Stimulated activated effector memory CD8-positive, alpha-beta T cell treated with anti-CD3 and anti-CD28 coated beads, Interleukin-12 subunit alpha, Interleukin-12 subunit beta, amount 100 ng/mL, for 72 hours (primary cell): ENCODE results near the gene OSBPL2.

ENCODE experiments used
- ATAC-seq: fragments of 150-1000 bp; cut with Tn5 transposase; 2 replicates; pipeline ENCODE4 v1.10.0; 2021
- DNase-seq, 2 donors: peaks; one replicate each; pipeline ENCODE4 v3.0.0; 2021 to 2022; ENCODE audit warnings: low spot score in 2 of 2
- H3K27ac Mint-ChIP-seq: one replicate; pipeline ENCODE4 v1.8.0; 2022; ENCODE audit warnings: mild to moderate bottlenecking, mixed read lengths
- H3K36me3 Mint-ChIP-seq: one replicate; pipeline ENCODE4 v1.8.0; 2022; ENCODE audit warnings: mild to moderate bottlenecking, mixed read lengths
- H3K4me1 Mint-ChIP-seq: one replicate; pipeline ENCODE4 v1.8.0; 2022; ENCODE audit warnings: mixed read lengths
- H3K4me3 Mint-ChIP-seq: one replicate; pipeline ENCODE4 v1.8.0; 2022; ENCODE audit warnings: mild to moderate bottlenecking, mixed read lengths
- H3K9me3 Mint-ChIP-seq: one replicate; pipeline ENCODE4 v1.8.0; 2022; ENCODE audit warnings: mixed read lengths

The OSBPL2 gene

GRCh38 chr20:62326959-62327725 is 88.8 kb downstream of the OSBPL2 start:
- no peaks in the 10 kb centered on the region for H3K9me3 Mint-ChIP-seq
- H3K36me3 Mint-ChIP-seq = no peaks in the 10 kb centered on the region
- no peak overlapping the region for H3K4me3 Mint-ChIP-seq
- H3K27ac Mint-ChIP-seq = no peak overlapping the region
- DNase-seq (no peak), ATAC-seq (no peak)
- H3K4me1 Mint-ChIP-seq = no peaks in the 10 kb centered on the region

GRCh38 chr20:62327726-62328495 is 89.6 kb downstream of the OSBPL2 start:
- H3K4me3 Mint-ChIP-seq = no peak overlapping the region
- DNase-seq (no peak), ATAC-seq (no peak)
- no peaks in the 10 kb centered on the region for H3K36me3 Mint-ChIP-seq
- no peak overlapping the region for H3K27ac Mint-ChIP-seq
- H3K4me1 Mint-ChIP-seq = no peaks in the 10 kb centered on the region
- no peaks in the 10 kb centered on the region for H3K9me3 Mint-ChIP-seq

- Mint-ChIP-seq H3K9me3 (no peaks in the 10 kb centered on the region), H3K27ac (no peak overlapping the region), H3K4me3 (no peak overlapping the region), H3K36me3 (no peaks in the 10 kb centered on the region), H3K4me1 (no peaks in the 10 kb centered on the region)
- DNase-seq = no peak
- no peak for ATAC-seq
Observed at GRCh38 chr20:62328684-62329388, 90.5 kb downstream of the OSBPL2 start.

GRCh38 chr20:62329389-62330377 is 91.4 kb downstream of the OSBPL2 start:
- H3K4me3 Mint-ChIP-seq = no peak overlapping the region
- H3K4me1 Mint-ChIP-seq = no peaks in the 10 kb centered on the region
- H3K27ac Mint-ChIP-seq = no peak overlapping the region
- DNase-seq = no peak
- no peak for ATAC-seq
- no peaks in the 10 kb centered on the region for H3K36me3 Mint-ChIP-seq
- no peaks in the 10 kb centered on the region for H3K9me3 Mint-ChIP-seq

GRCh38 chr20:62330576-62331317 is 92.4 kb downstream of the OSBPL2 start:
- ATAC-seq = no peak
- no peaks in the 10 kb centered on the region for H3K4me1 Mint-ChIP-seq
- no peaks in the 10 kb centered on the region for H3K9me3 Mint-ChIP-seq
- H3K4me3 Mint-ChIP-seq = no peak overlapping the region
- no peaks in the 10 kb centered on the region for H3K36me3 Mint-ChIP-seq
- H3K27ac Mint-ChIP-seq = no peak overlapping the region
- no peak for DNase-seq

- ATAC-seq = no peak
- H3K4me3 Mint-ChIP-seq = no peak overlapping the region
- no peak for DNase-seq
- H3K36me3 Mint-ChIP-seq = no peaks in the 10 kb centered on the region
- H3K4me1 Mint-ChIP-seq = no peaks in the 10 kb centered on the region
- H3K9me3 Mint-ChIP-seq = no peaks in the 10 kb centered on the region
- no peak overlapping the region for H3K27ac Mint-ChIP-seq
Observed at GRCh38 chr20:62331347-62331746, 93.0 kb downstream of the OSBPL2 start.

- no peak overlapping the region for H3K4me3 Mint-ChIP-seq
- H3K4me1 Mint-ChIP-seq = no peaks in the 10 kb centered on the region
- no peaks in the 10 kb centered on the region for H3K36me3 Mint-ChIP-seq
- ATAC-seq (no peak), DNase-seq (no peak)
- no peak overlapping the region for H3K27ac Mint-ChIP-seq
- no peaks in the 10 kb centered on the region for H3K9me3 Mint-ChIP-seq
Observed at GRCh38 chr20:62332421-62332820, 94.1 kb downstream of the OSBPL2 start.

- Mint-ChIP-seq H3K9me3 (no peaks in the 10 kb centered on the region), H3K36me3 (no peaks in the 10 kb centered on the region), H3K4me3 (no peak overlapping the region), H3K4me1 (no peaks in the 10 kb centered on the region), H3K27ac (no peak overlapping the region)
- ATAC-seq (no peak), DNase-seq (no peak)
Observed at GRCh38 chr20:62332989-62333819, 94.9 kb downstream of the OSBPL2 start.

GRCh38 chr20:62333820-62334595 is 95.7 kb downstream of the OSBPL2 start:
- no peak overlapping the region for H3K4me3 Mint-ChIP-seq
- no peaks in the 10 kb centered on the region for H3K9me3 Mint-ChIP-seq
- no peak overlapping the region for H3K27ac Mint-ChIP-seq
- no peak for DNase-seq
- no peaks in the 10 kb centered on the region for H3K4me1 Mint-ChIP-seq
- ATAC-seq = no peak
- no peaks in the 10 kb centered on the region for H3K36me3 Mint-ChIP-seq

GRCh38 chr20:62334881-62335280 is 96.6 kb downstream of the OSBPL2 start:
- H3K4me3 Mint-ChIP-seq = no peak overlapping the region
- DNase-seq (no peak), ATAC-seq (no peak)
- H3K36me3 Mint-ChIP-seq = no peaks in the 10 kb centered on the region
- no peaks in the 10 kb centered on the region for H3K9me3 Mint-ChIP-seq
- H3K27ac Mint-ChIP-seq = no peak overlapping the region
- H3K4me1 Mint-ChIP-seq = no peaks in the 10 kb centered on the region

- H3K4me1 Mint-ChIP-seq = no peaks in the 10 kb centered on the region
- DNase-seq (no peak), ATAC-seq (no peak)
- H3K36me3 Mint-ChIP-seq = no peaks in the 10 kb centered on the region
- H3K27ac Mint-ChIP-seq = no peak overlapping the region
- no peaks in the 10 kb centered on the region for H3K9me3 Mint-ChIP-seq
- H3K4me3 Mint-ChIP-seq = no peak overlapping the region
Observed at GRCh38 chr20:62335532-62335931, 97.2 kb downstream of the OSBPL2 start.

- Mint-ChIP-seq H3K27ac (no peak overlapping the region), H3K4me1 (no peaks in the 10 kb centered on the region), H3K9me3 (no peaks in the 10 kb centered on the region), H3K4me3 (no peak overlapping the region), H3K36me3 (peaks cover under 1% of the 10 kb centered on the region)
- no peak for DNase-seq
- ATAC-seq = no peak
Observed at GRCh38 chr20:62336329-62336728, 98.0 kb downstream of the OSBPL2 start.
